GM18498 (cell line): ENCODE results near the gene RPS6KB1.
"Not testable (repeated sequence)": the region's sequence is repeated elsewhere in the genome, so short reads cannot be mapped to it uniquely, and the experiment has no call there.

Experiments
- ATAC-seq: cut with Tn5 transposase; IDR thresholded peaks from one replicate; pipeline ENCODE4 v1.9.1; 2021; ENCODE audit warnings: mild to moderate bottlenecking, moderate library complexity; ENCODE audit not compliant: unreplicated experiment

RPS6KB1 gene

DNA sequence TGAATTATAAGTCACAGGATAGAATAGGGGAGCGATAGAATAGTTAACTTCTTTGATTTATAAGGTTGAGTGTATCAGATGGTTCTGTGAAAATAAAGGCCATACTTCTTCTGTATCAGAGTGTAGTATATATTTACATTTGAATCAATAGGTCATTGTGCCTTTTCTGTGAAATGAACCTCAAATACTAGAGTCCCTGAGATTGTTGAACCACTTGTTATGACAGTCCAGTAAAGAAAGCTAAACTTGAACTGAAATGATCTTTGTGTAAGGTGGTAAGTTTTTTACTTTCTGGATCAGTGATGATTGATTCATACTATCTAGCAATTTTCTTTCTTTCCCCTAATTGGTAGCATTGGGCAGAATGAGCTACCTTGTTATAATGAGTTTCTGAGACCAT lies 40.4 kb downstream of the RPS6KB1 start:
- not testable (repeated sequence) for ATAC-seq

DNA sequence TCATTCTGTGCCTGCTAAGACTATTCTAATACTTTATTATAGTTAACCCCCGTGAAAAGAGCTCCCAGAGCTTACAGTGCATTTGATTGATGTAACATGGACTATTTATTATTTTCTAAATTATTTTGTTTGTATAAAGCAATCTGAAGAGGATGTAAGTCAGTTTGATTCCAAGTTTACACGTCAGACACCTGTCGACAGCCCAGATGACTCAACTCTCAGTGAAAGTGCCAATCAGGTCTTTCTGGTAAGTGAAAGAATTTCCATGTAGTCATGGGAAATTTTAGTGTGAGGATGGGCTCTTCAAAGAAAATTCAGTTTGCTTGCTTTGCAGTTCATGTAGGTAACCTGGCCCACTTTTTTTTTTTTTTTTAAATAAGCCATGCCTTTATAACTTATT lies 47.8 kb downstream of the RPS6KB1 start:
- ATAC-seq: not testable (repeated sequence)

DNA sequence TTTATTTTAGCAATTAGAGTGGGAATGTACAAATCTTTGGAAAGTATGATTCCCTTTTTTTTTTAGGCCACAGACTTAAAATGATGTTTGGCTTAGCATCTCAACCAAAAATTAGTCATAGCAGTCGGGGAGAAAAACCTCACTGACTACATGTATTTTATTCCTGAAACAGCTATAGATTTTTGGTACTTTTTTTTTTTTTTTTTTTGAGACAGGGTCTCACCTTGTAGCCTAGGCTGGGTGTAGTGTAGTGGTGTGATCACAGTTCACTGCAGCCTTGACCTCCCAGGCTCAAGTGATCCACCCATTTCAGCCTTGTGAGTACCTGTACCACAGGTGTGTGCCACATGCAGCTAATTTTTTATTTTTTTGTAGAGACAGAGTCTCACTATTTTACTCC lies 48.2 kb downstream of the RPS6KB1 start:
- no peak for ATAC-seq

DNA sequence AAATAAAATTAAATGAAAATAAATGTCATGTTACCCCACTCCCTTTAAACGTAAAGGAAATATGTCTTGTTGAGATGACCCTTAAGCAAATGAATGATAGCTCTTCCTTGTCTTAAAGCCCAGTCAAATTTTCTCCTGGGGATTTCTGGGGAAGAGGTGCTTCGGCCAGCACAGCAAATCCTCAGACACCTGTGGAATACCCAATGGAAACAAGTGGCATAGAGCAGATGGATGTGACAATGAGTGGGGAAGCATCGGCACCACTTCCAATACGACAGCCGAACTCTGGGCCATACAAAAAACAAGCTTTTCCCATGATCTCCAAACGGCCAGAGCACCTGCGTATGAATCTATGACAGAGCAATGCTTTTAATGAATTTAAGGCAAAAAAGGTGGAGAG lies 53.5 kb downstream of the RPS6KB1 start:
- ATAC-seq: not testable (repeated sequence)

DNA sequence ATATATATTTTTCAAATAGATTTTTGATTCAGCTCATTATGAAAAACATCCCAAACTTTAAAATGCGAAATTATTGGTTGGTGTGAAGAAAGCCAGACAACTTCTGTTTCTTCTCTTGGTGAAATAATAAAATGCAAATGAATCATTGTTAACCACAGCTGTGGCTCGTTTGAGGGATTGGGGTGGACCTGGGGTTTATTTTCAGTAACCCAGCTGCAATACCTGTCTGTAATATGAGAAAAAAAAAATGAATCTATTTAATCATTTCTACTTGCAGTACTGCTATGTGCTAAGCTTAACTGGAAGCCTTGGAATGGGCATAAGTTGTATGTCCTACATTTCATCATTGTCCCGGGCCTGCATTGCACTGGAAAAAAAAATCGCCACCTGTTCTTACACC lies 54.4 kb downstream of the RPS6KB1 start:
- not testable (repeated sequence) for ATAC-seq

DNA sequence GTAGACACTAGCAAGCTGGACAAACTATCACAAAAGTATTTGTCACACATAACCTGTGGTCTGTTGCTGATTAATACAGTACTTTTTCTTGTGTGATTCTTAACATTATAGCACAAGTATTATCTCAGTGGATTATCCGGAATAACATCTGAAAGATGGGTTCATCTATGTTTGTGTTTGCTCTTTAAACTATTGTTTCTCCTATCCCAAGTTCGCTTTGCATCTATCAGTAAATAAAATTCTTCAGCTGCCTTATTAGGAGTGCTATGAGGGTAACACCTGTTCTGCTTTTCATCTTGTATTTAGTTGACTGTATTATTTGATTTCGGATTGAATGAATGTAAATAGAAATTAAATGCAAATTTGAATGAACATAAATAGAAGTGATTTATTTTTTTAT lies 57.1 kb downstream of the RPS6KB1 start:
- ATAC-seq: no peak

DNA sequence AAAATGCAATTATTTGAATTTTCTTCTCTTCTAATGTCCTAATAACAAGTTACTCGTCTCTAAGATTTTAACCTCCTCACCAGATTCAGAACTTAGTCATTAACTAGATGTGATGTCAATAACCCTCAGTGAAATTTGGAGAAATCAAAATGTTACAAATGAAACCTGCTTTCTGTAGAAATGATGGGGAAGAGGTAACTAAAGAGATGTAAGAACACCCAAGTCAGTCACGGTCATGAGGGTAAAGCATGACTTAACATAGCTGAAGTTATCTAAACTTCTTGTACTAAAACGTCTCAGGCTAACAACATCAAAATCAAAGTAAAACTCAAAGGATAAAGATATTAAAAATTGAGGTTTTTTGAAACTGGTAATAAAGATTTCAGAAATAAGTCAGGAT lies 61.9 kb downstream of the RPS6KB1 start:
- ATAC-seq: no peak

DNA sequence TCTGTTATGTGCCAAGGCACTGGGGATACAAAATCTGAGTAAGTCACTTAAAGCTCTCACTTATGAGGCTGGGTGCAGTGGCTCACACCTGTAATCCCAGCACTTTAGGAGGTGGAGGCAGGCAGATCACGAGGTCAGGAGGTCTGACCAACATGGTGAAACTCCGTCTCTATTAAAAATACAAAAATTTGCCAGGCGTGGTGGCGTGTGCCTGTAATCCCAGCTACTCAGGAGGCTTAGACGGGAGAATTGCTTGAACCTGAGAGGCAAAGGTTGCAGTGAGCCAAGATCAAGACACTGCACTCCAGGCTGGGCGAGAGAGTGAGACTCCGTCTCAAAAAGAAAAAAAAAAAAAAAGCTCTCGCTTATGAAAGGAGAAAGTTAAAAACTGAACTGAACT lies 66.7 kb downstream of the RPS6KB1 start:
- ATAC-seq: not testable (repeated sequence)

DNA sequence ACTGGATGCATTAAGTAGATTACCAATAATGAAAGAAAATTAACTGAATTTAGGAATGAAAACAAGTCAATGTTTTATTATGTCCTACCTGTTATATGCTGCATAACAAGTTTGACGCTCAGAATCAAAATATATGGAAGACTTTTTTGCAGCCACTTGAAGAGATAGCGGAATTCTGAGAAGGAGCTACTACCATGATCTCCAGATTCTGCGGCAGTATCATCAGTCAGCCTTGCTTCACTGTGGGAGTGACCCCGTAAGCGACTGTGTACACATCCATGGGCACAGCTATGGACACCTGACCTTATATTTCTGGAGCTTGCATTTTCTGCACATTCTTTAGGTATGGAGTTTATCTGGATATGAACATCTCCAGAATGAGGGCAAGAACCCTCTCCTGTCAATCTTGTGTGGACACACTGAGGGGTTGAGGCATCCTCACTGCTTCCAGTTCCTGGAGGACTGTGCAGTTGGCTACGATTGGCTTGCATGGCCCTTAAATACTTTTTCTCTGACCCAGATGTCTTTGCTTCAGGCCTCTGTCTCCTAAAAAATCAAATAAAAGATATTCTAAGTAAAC lies 69.9 kb downstream of the RPS6KB1 start:
- ATAC-seq: no peak

DNA sequence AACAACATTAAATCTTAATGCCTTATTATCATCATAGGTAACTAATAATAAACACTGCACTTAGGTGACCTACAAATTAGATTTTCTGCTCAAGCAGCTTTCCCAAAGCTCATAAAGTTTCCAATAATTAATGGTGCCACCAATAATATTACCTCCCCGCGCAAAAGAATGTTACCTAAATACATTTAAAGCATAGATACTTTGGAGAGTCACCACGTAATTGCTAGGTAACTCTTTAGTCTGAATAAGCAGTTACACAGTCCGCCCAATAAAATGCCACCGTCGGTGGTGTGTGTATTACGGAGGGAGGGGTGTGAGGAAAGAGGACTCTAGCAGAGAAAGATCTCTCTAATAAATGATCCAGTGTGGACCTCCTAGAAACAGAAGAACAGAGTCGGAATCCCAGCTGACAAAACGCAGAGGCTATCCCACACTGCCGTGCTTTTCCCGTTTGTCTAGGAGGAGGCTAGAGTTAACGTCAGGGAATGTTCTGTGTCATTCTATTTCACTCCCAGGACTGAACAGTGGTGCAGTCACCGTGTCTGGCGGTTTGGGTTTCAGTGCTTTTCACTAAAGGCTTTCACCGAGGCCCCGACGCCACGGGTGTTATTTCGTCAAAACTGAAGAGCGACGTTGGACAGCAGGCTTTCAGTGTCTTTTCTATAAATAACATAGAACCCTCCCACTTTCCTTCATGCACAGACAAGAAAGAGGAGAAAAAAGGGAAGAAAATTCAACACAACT lies 71.0 kb downstream of the RPS6KB1 start:
- peak; percentile 46 for ATAC-seq

DNA sequence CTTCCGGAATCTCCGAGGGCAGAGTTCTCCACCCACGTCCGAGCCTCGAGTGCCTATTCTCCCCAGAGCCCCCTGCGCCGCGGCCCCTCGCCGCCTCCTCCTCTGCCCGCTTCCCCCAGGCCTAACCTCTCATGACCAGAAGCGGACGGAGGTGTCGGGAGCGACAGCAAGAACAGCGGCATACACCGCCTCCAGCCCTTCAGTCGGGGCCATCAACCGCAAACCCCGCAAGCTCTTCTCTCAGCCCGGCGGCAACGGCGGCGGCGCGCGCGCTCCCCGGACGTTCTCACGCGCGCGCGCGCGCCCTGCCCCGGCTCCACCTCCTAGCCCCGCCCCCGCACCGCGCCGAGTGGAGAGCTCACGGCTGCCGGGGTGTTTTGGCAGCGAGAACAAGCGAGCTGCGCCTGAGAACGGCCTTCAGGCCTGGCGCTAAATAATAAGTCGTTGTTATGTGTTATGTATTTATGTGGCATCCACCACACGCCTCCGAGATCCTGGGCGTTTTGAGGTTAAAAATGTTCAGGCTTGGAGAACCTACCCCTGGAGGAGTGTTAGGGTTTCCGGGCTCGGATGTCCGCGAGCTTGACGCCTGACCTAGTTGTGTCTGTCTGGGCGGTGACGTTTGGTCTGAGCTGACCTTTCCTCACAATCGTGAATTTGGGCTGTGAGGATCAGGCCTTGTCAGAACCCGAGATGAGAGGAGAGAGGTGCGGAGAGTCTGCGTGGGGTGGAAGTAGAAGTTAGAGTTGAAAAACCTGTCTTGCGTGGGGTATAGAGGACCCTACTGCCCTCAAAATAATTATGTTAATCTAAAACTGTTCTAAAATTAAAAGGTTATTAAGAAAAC lies 71.8 kb downstream of the RPS6KB1 start, which contains the start of gene RNFT1:
Gene RNFT1, minus strand, starts transcription at position 259 of the 847 bp plus-strand sequence. Its CDS starts 77 bp downstream, at position 182.
- peak; percentile 87 for ATAC-seq

DNA sequence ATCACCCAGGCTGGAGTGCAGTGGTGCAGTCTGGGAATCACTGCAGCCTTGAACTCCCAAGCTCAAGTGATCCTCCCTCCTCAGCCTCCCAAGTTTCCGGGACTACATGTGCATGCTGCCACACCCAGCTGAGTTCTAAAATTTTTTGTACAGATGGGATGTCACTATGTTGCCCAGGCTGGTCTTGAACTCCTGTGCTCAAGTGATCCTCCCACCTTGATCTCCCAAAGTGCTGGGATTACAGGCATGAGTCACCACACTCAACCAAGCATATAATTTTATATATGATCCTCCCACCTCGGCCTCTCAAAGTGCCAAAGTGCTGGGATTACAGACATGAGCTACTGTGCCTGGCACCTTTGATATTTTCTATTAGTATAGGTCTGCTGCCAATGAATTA lies 78.8 kb downstream of the RPS6KB1 start:
- ATAC-seq: not testable (repeated sequence)

DNA sequence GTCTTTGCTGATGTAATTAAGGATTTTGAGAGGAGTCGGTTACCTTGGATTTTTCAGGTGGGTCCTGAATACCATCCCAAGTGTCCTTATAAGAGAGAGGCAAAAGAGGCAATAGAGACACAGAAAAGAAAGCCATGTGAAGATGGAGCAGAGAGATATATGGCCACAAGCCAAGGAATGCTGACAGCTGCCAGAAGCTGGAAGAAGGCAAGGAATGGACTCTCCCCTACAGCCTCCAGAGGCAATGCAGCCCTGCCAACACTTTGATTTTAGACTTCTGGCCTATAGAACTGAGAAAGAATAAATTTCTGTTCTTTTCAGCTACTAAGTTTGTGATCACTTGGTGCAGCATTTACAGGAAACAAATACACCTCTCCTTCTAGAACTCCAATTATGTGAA lies 79.9 kb downstream of the RPS6KB1 start:
- ATAC-seq: no peak

DNA sequence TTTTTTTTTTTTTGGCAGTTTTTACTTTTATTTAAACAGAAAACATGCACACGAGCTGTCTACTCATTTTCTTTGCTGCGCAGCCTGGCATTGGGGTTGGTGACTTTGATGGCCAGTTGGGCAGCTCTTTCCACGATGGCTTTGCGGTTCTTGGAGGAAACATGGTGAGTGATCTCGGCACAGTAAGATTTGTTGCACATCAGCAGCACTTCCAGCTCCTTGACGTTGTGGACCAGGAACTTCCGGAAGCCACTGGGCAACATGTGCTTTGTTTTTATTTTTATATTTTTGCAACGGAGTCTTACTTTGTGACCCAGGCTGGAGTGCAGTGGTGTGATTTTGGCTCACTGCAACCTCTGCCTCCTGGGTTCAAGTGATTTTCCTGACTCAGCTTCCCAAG lies 80.6 kb downstream of the RPS6KB1 start:
- not testable (repeated sequence) for ATAC-seq

DNA sequence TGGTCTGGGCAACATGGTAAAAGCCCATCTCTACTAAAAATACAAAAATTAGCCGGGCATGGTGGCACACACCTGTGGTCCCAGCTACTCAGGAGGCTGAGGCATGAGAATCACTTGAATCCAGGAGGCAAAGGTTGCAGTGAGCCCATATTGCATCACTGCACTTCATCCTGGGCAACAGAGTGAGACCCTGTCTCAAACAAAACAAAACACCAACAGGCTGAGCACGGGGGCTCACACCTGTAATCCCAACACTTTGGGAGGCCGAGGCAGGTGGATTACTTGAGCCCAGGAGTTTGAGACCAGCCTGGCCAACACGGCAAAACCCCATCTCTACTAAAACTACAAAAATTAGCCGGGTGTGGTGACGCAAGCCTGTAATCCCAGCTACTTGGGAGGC lies 82.2 kb downstream of the RPS6KB1 start:
- ATAC-seq: not testable (repeated sequence)

DNA sequence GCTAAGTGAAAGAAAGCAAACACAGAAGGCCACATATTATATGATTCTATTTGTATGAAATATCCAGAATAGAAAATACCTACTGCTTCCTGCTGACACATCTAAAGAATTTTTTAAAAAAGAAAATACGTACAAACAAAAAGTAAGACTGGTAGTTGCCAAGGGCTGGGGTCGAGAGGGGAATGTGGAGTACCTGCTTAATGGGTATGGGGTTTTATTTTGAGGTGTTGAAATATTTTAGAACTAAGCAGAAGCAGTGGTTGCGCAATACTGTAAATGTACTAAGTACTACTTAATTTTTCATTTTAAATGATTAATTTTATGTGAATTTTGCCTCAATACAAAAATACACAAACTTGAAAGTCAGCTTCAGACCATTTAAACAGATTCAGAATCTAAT lies 103.7 kb downstream of the RPS6KB1 start:
- ATAC-seq: not testable (repeated sequence)
